ENCODE data around the gene DIAPH1.

- no peak for TF ChIP-seq CTCF (IDR thresholded peaks at IDR 0.05)
- TF ChIP-seq POLR2AphosphoS5 (IDR thresholded peaks at IDR 0.05), result peak; percentile 76
- TF ChIP-seq POLR2A (IDR thresholded peaks at IDR 0.05), result no peak
Observed at GRCh38 chr5:141618030-141618803, 583 bp downstream of the DIAPH1 start.

Measured in prostate gland (tissue), 2 donors.